Thyroid gland (tissue), 4 donors: Measurements from ENCODE around the gene DMGDH.

Source experiments
- POLR2A ChIP-seq, 2 donors: fragments of 450-650 bp; IDR thresholded peaks; one replicate each; pipeline ENCODE4 v1.6.1; 2017; ENCODE audit warnings: antibody characterized with exemption in 2 of 2, mild to moderate bottlenecking in 2 of 2, moderate library complexity in 1 of 2
- TF ChIP-seq, protein P1 (sequence below), 6 experiments: fragments of 200-600 bp in 3 of 6; fragments of 450-650 bp in 3 of 6; sonication (generic) in 3 of 6; IDR thresholded peaks; one replicate each; pipeline ENCODE4 v1.5.1; 2016 to 2019; ENCODE audit warnings: antibody characterized with exemption in 6 of 6, mild to moderate bottlenecking in 2 of 6, inconsistent platforms in 1 of 6, moderate library complexity in 1 of 6

DNA sequence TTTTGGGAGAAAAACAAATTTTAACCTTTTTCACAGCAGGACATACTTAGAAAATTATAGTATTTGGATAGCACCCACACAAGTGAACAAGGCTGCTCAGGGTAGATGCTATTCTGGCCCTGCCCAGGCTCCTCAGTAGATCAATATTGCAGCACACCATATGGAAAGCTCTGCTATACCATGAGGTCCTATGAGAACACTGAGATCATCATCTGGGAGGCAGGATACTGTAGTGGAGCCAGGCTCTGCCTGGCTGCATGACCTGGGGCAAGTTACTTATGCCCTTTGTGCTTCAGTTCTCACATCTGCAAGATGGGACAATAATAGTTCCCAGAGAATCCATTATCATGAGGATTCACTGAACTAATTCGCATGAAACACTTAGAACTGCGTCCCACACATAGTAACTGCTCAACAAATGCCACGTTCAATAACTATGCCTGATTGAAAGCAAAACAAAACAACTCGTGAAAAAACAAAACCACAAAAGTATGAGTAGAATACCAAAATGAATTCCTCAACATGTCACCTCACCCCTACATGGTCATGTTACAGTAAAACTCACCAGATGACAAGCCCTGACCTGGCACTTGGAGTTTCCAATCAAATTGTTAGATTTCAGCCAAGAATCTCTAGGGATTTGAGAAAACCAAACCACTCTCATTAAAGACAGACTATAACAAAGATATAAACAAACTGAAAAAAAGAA lies 116.2 kb downstream of the DMGDH start:
- TF ChIP-seq POLR2A (IDR thresholded peaks at IDR 0.05): no peak
- TF ChIP-seq, protein P1, sequence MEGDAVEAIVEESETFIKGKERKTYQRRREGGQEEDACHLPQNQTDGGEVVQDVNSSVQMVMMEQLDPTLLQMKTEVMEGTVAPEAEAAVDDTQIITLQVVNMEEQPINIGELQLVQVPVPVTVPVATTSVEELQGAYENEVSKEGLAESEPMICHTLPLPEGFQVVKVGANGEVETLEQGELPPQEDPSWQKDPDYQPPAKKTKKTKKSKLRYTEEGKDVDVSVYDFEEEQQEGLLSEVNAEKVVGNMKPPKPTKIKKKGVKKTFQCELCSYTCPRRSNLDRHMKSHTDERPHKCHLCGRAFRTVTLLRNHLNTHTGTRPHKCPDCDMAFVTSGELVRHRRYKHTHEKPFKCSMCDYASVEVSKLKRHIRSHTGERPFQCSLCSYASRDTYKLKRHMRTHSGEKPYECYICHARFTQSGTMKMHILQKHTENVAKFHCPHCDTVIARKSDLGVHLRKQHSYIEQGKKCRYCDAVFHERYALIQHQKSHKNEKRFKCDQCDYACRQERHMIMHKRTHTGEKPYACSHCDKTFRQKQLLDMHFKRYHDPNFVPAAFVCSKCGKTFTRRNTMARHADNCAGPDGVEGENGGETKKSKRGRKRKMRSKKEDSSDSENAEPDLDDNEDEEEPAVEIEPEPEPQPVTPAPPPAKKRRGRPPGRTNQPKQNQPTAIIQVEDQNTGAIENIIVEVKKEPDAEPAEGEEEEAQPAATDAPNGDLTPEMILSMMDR (IDR thresholded peaks at IDR 0.05): no peak
